Upper lobe of right lung (tissue), 1 donor: ENCODE measurements around the gene KDM2A. TPM values are rescaled to one million over a fixed set of nuclear protein-coding genes. Genes with fewer than 3 reads are reported as not detected.
A peak's percentile ranks its signal among the peaks of the same experiment; 100 is the strongest.
"Not testable (repeated sequence)": the region's sequence is repeated elsewhere in the genome, so short reads cannot be mapped to it uniquely, and the experiment has no call there.

Source experiments
- ATAC-seq: fragments of 200-7000 bp; cut with Tn5 transposase; one replicate; pipeline ENCODE4 v1.9.1; 2020; ENCODE audit warnings: mild to moderate bottlenecking, moderate library complexity
- DNase-seq: peaks from one replicate; pipeline ENCODE4 v3.0.0-alpha.2; 2020
- H3K27ac ChIP-seq: fragments of 200-600 bp; one replicate; pipeline ENCODE4 v1.8.0; 2022
- H3K27me3 ChIP-seq: fragments of 200-600 bp; one replicate; pipeline ENCODE4 v1.8.0; 2022; ENCODE audit warnings: mild to moderate bottlenecking
- H3K36me3 ChIP-seq: fragments of 200-600 bp; one replicate; pipeline ENCODE4 v1.8.0; 2022
- H3K4me1 ChIP-seq: fragments of 200-600 bp; one replicate; pipeline ENCODE4 v1.8.0; 2022
- H3K4me3 ChIP-seq: fragments of 200-600 bp; one replicate; pipeline ENCODE4 v1.8.0; 2022; ENCODE audit warnings: mild to moderate bottlenecking
- H3K9me3 ChIP-seq: fragments of 200-600 bp; one replicate; pipeline ENCODE4 v1.8.0; 2022
- CTCF ChIP-seq: fragments of 200-600 bp; IDR thresholded peaks from one replicate; pipeline ENCODE4 v1.8.0; 2022; ENCODE audit warnings: antibody characterized with exemption
- intact Hi-C: fragments of 100-400 bp; cut with DNase I; formaldehyde crosslinking; loops from one replicate; pipeline ENCODE4 v1.11.0; 2022
- total RNA-seq: library from RNA; stranded (reverse); fragmentation: NEBNext Ultra II Directional; extraction: Animal tissue kit (Norgen Biotek cat#: 25700); gene quantifications from one replicate; pipeline ENCODE4 v1.2.1, GENCODE V29; 2021
- donor health status: DM: no; HTN: yes; CAD: no; lungs with severe emphysema.

KDM2A gene
- total RNA-seq, 1 donor from 2014 or later: 79.5 TPM

GRCh38 chr11:67126986-67127385, 7.9 kb downstream of the KDM2A start:
- no peak overlapping the region for H3K4me3 ChIP-seq
- peaks cover 42% of the 10 kb centered on the region for H3K36me3 ChIP-seq
- no peak for DNase-seq
- H3K4me1 ChIP-seq: peaks cover 17% of the 10 kb centered on the region
- no peak for TF ChIP-seq CTCF
- no peaks in the 10 kb centered on the region for H3K9me3 ChIP-seq
- no peak for ATAC-seq
- H3K27me3 ChIP-seq: no peaks in the 10 kb centered on the region
- H3K27ac ChIP-seq: no peak overlapping the region
- intact Hi-C loops: no loop called here

- intact Hi-C loops, DNase-seq, H3K4me3 ChIP-seq, H3K4me1 ChIP-seq, H3K27me3 ChIP-seq, ATAC-seq, H3K9me3 ChIP-seq, H3K27ac ChIP-seq: not testable (repeated sequence)
- H3K36me3 ChIP-seq: peaks cover 75% of the 10 kb centered on the region
These were observed 11.8 kb downstream of the KDM2A start for GRCh38 chr11:67130861-67131260.

- no peak for TF ChIP-seq CTCF
- no peak overlapping the region for H3K4me3 ChIP-seq
- ATAC-seq (no peak), DNase-seq (no peak)
- no peaks in the 10 kb centered on the region for H3K9me3 ChIP-seq
- H3K36me3 ChIP-seq: peaks cover 96% of the 10 kb centered on the region
- H3K27me3 ChIP-seq: no peaks in the 10 kb centered on the region
- no peak overlapping the region for H3K27ac ChIP-seq
- intact Hi-C loops: no loop called here
- H3K4me1 ChIP-seq: no peaks in the 10 kb centered on the region
These were observed 17.1 kb downstream of the KDM2A start for GRCh38 chr11:67136156-67136555.

- no peak for TF ChIP-seq CTCF
- H3K4me1 ChIP-seq: no peaks in the 10 kb centered on the region
- H3K9me3 ChIP-seq: no peaks in the 10 kb centered on the region
- H3K4me3 ChIP-seq: no peak overlapping the region
- peaks cover 87% of the 10 kb centered on the region for H3K36me3 ChIP-seq
- H3K27me3 ChIP-seq: no peaks in the 10 kb centered on the region
- no peak overlapping the region for H3K27ac ChIP-seq
- ATAC-seq (no peak), DNase-seq (no peak)
- intact Hi-C loops: no loop called here
These were observed 19.9 kb downstream of the KDM2A start for GRCh38 chr11:67138922-67139321.

- no peak for TF ChIP-seq CTCF
- Histone ChIP-seq H3K27ac (no peak overlapping the region), H3K4me1 (peaks cover 6% of the 10 kb centered on the region), H3K9me3 (no peaks in the 10 kb centered on the region), H3K36me3 (peaks cover 43% of the 10 kb centered on the region), H3K4me3 (no peak overlapping the region), H3K27me3 (no peaks in the 10 kb centered on the region)
- DNase-seq (no peak), ATAC-seq (peak; percentile 48)
- intact Hi-C loops: no loop called here
These were observed 27.6 kb downstream of the KDM2A start for GRCh38 chr11:67146516-67147226.

- Histone ChIP-seq H3K27ac (no peak overlapping the region), H3K36me3 (peaks cover 37% of the 10 kb centered on the region), H3K9me3 (no peaks in the 10 kb centered on the region), H3K27me3 (no peaks in the 10 kb centered on the region), H3K4me3 (no peak overlapping the region), H3K4me1 (peaks cover 7% of the 10 kb centered on the region)
- DNase-seq (no peak), ATAC-seq (no peak)
- intact Hi-C loops: no loop called here
- no peak for TF ChIP-seq CTCF
These were observed 34.9 kb downstream of the KDM2A start for GRCh38 chr11:67153971-67154370.
